Measurements from ENCODE around the gene NCOA3.

DNA sequence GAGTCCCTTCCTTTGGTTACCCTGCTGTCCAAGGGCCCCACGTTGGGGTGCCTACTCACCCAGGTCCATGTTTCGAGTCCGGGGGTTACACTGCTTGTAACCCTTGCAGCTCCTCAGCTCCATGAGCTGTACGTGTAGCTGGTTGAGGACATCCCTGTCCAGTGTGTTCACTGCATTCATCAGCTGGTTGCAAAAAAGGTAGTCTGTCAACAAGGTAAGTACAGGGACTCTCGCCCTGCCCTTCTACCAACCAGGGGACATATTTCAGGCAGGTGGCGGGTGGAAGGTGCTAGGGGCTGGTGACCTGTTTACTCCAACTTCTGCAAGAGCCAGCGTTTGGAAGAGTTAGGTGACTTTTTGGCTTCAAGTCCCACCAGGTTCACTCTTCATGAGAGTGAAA is 160.0 kb downstream of the NCOA3 start:
- TF ChIP-seq POLR2A (IDR thresholded peaks at IDR 0.05) = no peak
- TF ChIP-seq, protein P1, sequence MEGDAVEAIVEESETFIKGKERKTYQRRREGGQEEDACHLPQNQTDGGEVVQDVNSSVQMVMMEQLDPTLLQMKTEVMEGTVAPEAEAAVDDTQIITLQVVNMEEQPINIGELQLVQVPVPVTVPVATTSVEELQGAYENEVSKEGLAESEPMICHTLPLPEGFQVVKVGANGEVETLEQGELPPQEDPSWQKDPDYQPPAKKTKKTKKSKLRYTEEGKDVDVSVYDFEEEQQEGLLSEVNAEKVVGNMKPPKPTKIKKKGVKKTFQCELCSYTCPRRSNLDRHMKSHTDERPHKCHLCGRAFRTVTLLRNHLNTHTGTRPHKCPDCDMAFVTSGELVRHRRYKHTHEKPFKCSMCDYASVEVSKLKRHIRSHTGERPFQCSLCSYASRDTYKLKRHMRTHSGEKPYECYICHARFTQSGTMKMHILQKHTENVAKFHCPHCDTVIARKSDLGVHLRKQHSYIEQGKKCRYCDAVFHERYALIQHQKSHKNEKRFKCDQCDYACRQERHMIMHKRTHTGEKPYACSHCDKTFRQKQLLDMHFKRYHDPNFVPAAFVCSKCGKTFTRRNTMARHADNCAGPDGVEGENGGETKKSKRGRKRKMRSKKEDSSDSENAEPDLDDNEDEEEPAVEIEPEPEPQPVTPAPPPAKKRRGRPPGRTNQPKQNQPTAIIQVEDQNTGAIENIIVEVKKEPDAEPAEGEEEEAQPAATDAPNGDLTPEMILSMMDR (IDR thresholded peaks at IDR 0.05) = no peak
